ENCODE data around the gene LAMTOR2.

The LAMTOR2 gene

DNA sequence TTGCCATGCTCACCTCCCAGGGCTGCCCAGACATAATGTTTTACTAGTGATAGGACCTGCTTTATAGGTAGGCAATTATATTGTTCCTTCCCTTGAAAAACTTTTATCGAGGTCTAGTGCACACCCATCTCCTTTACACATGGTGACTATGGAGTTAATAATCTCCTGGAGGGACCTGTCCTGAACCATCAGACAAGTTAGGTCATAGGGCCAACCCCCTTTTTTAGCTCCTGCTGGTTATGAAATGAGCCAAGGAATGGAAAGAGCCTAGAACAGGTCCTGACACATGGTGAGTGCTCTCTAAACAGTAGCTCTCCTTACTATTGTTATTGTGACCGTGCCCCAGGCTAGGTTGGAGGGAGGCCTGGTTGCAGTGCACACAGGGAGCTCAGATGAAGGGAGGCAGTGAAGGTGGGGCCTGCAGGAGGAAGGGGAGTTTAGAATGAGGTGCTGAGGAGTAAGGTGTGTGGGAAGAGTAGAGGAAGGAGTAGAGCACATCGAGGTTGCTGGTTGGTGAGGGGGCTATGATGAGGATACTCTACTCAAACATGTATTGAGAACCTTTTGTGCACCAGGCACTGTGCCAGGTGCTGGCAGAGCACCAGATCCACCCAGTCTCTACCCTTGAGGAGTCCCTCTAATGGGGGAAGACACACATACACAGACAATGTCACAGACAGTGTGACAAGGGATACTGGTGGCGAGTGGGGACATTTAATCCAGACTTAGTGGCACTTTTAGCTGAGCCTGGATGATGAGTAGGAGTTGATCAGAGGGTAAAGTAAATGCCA, 45.8 kb downstream of the LAMTOR2 start:
- peak in 1 of 2 experiments; percentile 30 for DNase-seq

DNA sequence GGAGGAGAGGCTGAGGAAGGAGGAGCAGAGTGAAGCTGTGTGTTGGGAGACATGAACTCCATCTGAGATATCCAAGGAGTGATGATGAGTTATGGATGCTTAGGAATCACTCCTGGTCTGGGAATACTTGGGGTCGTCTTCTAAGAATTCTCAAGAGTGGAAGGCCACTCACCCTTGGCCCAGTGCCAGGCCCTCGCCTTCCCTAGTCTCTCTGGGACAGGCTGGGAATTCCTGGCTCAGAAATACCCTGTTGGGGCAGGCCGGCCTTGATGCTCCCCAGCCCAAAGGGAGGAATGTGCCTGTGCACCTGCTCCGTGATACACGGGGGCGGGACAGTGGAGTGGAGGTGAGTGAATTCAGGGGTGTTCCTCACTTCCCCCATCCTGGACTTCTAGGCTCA, 47.3 kb downstream of the LAMTOR2 start:
- no peak for DNase-seq

DNA sequence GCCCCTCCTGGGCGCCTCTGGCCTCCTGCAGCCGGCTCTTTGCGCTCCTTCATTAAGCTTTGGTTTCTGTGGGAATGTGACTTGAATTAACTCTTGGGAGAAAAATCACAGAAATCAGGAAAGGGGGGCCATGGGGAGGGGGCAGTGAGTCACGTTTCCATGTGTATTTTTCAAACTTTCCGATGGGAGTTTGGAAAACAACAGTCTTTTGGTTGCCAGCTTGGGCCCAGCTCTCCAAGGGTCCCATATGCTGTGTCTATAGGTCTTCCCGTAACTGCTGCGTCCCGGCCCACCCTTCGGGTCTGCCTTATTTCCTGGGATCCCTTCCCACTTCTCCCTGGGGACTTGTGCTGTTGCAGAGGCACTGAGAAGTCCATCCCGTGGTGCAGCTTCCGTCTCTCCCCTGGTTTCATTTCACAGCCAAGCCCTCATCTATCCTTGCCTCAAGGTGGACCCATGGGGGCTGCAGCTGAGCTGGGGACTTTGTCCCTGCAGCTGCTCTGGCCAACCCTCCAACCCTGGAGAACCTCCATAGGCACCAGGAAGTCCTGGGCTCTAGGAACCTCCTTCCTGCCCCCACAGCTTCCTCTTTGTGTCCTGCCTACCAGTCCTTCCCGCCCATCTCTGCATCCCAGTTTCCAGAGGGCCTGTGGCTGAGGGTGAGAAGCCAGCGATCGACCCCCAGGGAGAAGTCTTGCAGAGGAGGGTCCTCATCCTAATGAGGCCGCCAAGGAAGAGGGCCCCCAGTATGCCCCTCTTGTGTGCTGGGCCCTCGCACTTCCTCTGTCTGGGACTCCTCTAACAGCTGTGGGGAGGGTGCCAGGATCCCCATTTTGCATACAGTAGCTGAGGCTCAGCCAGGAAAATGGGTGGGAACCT, 48.3 kb downstream of the LAMTOR2 start:
- DNase-seq: no peak

DNA sequence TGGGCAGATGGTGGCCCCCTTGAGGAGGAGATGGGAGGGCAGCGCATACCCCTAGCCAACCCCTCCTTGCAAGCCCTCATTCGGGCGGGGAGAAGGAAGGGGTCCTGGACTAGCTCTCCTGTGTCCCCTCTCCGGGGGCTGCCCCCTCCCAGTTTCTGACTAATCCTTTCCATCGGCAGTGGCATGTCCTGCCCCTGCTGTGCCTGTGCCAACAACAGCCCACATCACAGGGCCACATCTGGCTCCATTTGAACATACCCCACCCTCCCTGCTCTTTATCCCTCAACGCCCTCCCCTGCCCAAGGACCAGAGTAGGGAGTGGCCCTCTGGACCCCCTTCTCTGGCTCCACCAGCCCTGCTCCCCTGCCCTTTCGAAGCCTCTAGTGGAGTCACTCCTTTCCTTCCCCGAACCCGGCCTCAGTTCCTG, 49.0 kb downstream of the LAMTOR2 start:
- DNase-seq: no peak

DNA sequence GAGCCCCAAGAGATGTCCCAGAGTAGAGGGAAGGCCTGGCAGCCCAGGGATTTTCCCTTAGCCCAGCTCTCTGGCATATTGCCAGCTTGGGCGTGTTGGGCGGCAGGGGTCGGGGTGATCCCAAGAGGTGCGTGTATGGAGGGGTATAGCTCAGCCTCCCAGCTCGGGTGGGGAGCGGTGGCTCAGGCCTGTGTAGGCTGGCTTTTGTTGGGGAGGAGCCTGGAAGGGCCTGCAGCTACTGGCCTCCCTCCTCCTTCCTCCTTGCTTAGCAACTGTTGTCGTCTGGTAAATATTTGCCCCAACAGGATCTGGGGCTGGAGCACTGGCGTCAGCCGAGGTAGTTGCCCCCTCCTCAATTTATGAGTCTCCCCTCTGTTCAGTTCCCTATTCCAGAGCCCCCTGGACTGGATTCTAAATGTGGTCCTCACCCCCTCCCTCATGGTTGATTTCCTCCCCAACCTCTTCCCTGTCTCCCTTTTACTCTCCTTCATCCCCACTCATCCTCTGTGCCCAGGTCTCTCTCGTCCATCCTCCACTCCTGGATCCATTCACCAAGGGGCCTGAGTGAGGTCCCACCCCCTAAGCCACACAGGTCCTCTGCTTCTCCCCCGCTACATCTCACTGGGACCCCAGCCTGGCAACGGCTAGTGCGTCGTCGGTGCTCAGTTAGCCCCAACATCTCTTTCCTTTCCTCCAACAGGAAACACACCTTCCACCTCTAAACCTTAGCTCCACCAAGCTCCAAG, 49.7 kb downstream of the LAMTOR2 start:
- DNase-seq: peak; percentile 66 to 73

DNA sequence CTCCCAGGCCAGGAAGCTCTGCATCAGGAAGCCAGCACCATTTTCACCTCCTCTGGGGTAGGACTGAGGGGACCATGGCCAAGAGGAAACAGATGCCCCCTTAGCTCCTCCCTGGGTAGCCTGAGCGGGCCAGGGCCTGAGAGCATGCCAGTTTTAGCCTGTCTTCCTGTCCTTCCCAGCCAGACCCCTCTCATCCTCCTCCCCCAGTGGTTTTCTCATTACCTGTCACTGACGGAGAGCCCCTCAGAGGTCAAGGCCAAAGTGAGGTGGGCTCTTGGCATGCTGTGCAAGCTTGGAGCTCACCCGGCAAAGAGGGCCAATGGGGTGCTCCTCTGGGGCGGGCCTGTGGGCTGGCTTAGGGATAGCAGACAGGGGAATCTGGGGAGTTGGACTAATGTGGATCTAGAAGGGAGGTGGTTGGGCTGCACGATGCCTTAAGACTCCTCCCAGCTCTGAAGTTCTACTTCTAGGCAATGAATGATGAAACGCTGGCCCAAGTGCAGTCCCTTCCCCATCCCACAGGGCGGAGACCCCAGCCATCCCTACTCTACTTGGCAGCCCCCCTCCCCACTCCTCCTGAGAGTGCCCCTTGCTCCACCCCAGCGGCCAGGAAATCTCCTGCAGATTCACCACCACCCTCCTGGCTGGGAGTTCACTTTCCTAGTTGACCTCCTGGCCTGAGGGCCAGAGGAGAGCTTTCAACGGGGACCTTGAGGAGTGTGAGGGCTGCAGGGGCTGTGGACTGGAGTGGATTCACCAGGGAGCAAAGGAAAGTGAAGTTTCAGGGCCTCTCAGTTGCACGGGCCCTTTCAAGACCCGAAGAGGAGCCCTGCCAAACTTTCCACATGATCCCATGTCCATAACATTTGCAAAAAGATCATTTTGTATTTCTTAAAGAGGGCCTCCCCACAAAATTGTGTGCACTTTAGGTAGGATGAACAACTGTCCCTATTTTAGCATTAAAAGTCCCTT, 50.6 kb downstream of the LAMTOR2 start:
- DNase-seq: no peak

DNA sequence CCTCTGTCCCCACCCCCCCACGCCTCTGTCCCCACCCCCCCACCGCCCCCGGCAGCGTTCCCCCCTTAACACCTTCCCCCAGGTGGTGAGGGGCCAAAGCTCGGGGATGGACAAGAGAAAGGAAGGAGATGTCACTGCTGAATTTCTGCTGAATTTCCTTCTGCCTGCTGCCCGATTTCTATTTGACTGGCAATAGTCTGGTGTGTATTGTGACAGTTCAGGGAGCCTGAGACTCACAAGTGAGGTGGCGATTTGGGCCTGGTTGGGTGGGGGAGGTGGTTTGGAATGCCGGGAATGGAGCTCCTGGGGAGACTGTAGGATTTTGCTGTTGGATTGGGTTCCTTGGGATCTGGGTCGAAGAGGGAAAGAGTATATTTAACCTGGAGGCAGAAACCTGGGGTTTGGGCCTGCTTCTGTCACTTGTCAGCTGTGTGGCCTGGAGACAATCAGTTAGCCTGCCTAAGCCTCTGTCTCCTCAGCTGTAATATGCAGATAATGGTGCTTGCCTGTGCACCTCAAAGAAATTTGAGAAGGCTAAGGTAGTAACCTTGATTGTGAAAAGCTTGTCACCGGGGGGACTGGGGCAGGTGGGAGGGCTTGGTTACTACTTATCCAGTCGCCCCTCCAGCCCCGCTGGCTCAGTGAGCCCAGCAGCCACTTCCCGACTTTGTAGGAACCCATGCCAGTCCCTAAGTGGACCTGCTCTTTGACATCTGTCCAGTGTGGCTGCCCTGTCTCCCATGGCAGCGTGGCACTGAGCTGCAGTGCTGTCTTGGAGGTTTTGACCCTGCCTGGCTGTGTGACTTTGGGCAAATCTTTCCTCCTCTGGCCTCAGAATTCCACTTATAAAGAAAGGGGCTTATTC, 52.3 kb downstream of the LAMTOR2 start:
- DNase-seq: no peak

DNA sequence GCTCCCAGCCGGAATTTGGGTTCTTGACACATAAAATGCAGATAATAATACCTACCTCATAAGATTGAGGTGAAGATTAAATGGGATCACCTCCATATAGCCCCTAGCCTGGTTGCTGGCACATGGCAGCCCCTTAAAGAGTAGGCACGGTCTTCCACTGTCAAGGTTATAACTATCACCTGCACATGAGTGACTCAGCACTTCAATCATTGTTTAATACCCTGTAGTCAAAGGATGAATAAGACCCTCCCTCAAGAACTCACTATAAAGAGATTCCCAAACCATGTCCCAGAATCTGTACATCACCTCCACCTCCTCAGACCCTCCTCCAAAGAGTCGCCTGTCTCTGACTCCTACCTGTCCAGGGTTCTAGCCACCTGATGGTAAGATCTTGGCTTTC, 53.5 kb downstream of the LAMTOR2 start:
- no peak for DNase-seq
